ENCODE results near the gene ARVCF. TPM values are rescaled to one million over a fixed set of nuclear protein-coding genes. Genes with fewer than 3 reads are reported as not detected.

Gene ARVCF
- polyA plus RNA-seq, 4 donors, result 18.0 to 31.2 (median 20.2) TPM

GRCh38 chr22:19988965-19989724, 27.5 kb downstream of the ARVCF start:
- no peak for DNase-seq (ENCODE audit: low read depth in 4 of 4, low spot score in 3 of 4)

GRCh38 chr22:19988331-19988808, 28.3 kb downstream of the ARVCF start:
- DNase-seq (ENCODE audit: low read depth in 4 of 4, low spot score in 3 of 4), result no peak

GRCh38 chr22:19987394-19988306, 29.0 kb downstream of the ARVCF start:
- no peak for DNase-seq (ENCODE audit: low read depth in 4 of 4, low spot score in 3 of 4)

GRCh38 chr22:19986410-19987341, 29.9 kb downstream of the ARVCF start:
- DNase-seq (ENCODE audit: low read depth in 4 of 4, low spot score in 3 of 4), result peak; percentile 57 to 65 (median 60)

- no peak for DNase-seq (ENCODE audit: low read depth in 4 of 4, low spot score in 3 of 4)
These were observed 30.6 kb downstream of the ARVCF start for GRCh38 chr22:19986011-19986409.

- DNase-seq (ENCODE audit: low read depth in 4 of 4, low spot score in 3 of 4), result no peak
These were observed 31.5 kb downstream of the ARVCF start for GRCh38 chr22:19984851-19985811.

GRCh38 chr22:19984201-19984753, 32.3 kb downstream of the ARVCF start:
- DNase-seq (ENCODE audit: low read depth in 4 of 4, low spot score in 3 of 4), result no peak

- DNase-seq (ENCODE audit: low read depth in 4 of 4, low spot score in 3 of 4), result no peak
These were observed 32.9 kb downstream of the ARVCF start for GRCh38 chr22:19983741-19984140.

- DNase-seq (ENCODE audit: low read depth in 4 of 4, low spot score in 3 of 4), result no peak
These were observed 33.5 kb downstream of the ARVCF start for GRCh38 chr22:19982991-19983578.

GRCh38 chr22:19981961-19982920, 34.4 kb downstream of the ARVCF start:
- no peak for DNase-seq (ENCODE audit: low read depth in 4 of 4, low spot score in 3 of 4)

- no peak for DNase-seq (ENCODE audit: low read depth in 4 of 4, low spot score in 3 of 4)
These were observed 35.3 kb downstream of the ARVCF start for GRCh38 chr22:19981171-19981960.

GRCh38 chr22:19980766-19981165, 35.9 kb downstream of the ARVCF start:
- DNase-seq (ENCODE audit: low read depth in 4 of 4, low spot score in 3 of 4), result no peak

GRCh38 chr22:19979712-19980493, 36.7 kb downstream of the ARVCF start:
- DNase-seq (ENCODE audit: low read depth in 4 of 4, low spot score in 3 of 4), result no peak

GRCh38 chr22:19978748-19979147, 37.9 kb downstream of the ARVCF start:
- no peak for DNase-seq (ENCODE audit: low read depth in 4 of 4, low spot score in 3 of 4)

GRCh38 chr22:19977296-19978243, 39.1 kb downstream of the ARVCF start:
- DNase-seq (ENCODE audit: low read depth in 4 of 4, low spot score in 3 of 4), result no peak

Measured in right renal pelvis (tissue), 4 donors.